Erythroblast (primary cell): ENCODE measurements around the gene MAP2K6.

Experiments used
- GATA1 ChIP-seq: IDR thresholded peaks from 2 replicates; pipeline ENCODE4 v1.6.1; 2011; ENCODE audit warnings: low read depth, mild to moderate bottlenecking, control low read depth, low read length, moderate library complexity
- POLR2A ChIP-seq: IDR thresholded peaks from 2 replicates; pipeline ENCODE4 v1.6.1; 2011; ENCODE audit warnings: mild to moderate bottlenecking, low read length

- no peak for TF ChIP-seq POLR2A
- TF ChIP-seq GATA1 = no peak
These were observed 138.6 kb downstream of the MAP2K6 start for GRCh38 chr17:69552986-69553667.
